ENCODE measurements around the gene DGKD.

Gene DGKD

DNA sequence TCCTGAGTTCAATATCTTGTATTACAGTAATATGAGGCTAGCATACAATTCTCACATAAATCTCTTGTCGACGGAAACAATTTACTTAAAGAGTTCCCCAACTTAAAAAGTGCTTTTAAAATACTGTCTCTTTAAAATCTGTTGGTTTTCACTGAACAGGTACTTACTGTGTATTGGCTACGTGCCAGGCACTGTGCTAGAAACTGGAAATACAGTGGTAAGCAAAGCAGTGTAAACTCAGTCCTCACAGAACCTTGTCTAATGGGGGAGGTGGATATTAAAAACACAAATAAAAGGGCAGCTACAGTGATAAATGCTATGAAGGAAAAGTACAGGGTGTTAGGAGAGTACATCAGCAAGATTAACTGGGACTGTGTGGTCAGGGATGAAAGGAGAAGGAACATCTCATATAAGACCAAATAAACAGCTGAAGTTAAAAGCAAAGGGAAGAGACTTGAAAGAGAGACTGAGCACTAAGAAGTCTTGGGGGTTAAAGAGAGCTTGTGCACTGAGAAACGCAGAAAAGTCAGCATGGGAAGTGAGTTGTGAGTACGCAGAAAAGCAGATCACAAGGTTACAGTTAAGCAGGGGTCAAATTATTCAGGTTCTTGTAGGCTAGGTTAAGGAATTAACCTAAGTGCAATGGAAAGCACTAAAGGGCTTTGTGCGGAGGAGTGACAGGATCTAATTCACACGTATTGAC lies 159.8 kb downstream of the DGKD start:
- no peak for DNase-seq

DNA sequence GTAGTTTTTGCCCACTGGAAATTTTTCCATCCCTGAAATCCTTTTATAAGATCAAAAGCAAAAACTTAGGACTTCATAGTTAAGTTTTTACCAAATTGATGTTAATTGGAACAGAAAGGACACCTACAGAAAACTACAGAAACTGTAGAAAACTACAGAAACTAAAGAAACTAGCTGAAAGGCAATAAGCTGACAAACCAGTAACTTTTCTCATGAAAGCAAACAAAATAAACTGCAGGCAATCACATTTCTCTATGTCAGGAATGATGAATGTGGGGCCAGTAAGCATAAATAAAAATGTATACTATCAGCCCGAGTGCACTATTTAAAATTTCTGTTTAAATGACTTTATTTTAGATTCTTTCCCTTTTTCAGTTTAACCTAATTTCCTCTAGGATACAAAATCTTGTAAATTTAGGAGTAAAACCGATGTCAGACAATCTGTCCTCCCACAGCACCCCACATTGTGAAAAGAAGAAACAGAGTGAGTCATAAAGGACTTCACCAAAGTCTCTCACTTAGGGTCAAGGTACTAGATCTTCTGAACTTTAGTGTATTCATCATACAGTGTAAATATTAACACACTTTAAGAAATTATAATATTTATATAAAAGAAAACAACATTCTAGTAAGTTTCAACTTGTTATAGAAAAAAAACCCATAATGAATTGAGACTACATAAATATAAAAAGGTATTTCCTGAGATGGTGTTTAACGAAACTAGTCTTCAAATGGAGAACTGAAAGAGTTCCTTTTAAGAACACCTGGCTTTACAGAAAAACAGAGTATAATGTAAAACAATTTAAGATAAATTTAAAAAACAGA lies 165.7 kb downstream of the DGKD start:
- DNase-seq: no peak

Measured in NCI-H1694 (cell line).